Ishikawa (cell line): Measurements from ENCODE around the gene FOXF2.

Experiments
- CEBPB ChIP-seq: IDR thresholded peaks from 2 replicates; pipeline ENCODE4 v1.6.1; 2012
- CREB1 ChIP-seq: IDR thresholded peaks from 2 replicates; pipeline ENCODE4 v1.6.1; 2012; ENCODE audit warnings: low read depth
- EGR1 ChIP-seq: IDR thresholded peaks from 2 replicates; pipeline ENCODE4 v1.6.1; 2012
- EP300 ChIP-seq: IDR thresholded peaks from 2 replicates; pipeline ENCODE4 v1.6.1; 2012; ENCODE audit warnings: borderline replicate concordance
- FOXM1 ChIP-seq: IDR thresholded peaks from 2 replicates; pipeline ENCODE4 v1.6.1; 2012; ENCODE audit warnings: low read depth, borderline replicate concordance
- MAX ChIP-seq: IDR thresholded peaks from 2 replicates; pipeline ENCODE4 v1.6.1; 2012
- NFIC ChIP-seq: IDR thresholded peaks from 2 replicates; pipeline ENCODE4 v1.6.1; 2012
- RAD21 ChIP-seq: IDR thresholded peaks from 2 replicates; pipeline ENCODE4 v1.6.1; 2012; ENCODE audit warnings: low read depth
- REST ChIP-seq: IDR thresholded peaks from 2 replicates; pipeline ENCODE4 v1.6.1; 2012; ENCODE audit warnings: low read depth, mild to moderate bottlenecking
- TAF1 ChIP-seq: IDR thresholded peaks from 2 replicates; pipeline ENCODE4 v1.6.1; 2012; ENCODE audit warnings: low read depth, mild to moderate bottlenecking
- TCF12 ChIP-seq: IDR thresholded peaks from 2 replicates; pipeline ENCODE4 v1.6.1; 2012; ENCODE audit warnings: low read depth
- TEAD4 ChIP-seq: IDR thresholded peaks from 2 replicates; pipeline ENCODE4 v1.6.1; 2012
- USF1 ChIP-seq: IDR thresholded peaks from 2 replicates; pipeline ENCODE4 v1.6.1; 2012
- YY1 ChIP-seq: IDR thresholded peaks from 2 replicates; pipeline ENCODE4 v1.6.1; 2012; ENCODE audit warnings: low read depth
- ZBTB7A ChIP-seq: IDR thresholded peaks from 2 replicates; pipeline ENCODE4 v1.6.1; 2012; ENCODE audit warnings: low read depth

Gene FOXF2

DNA sequence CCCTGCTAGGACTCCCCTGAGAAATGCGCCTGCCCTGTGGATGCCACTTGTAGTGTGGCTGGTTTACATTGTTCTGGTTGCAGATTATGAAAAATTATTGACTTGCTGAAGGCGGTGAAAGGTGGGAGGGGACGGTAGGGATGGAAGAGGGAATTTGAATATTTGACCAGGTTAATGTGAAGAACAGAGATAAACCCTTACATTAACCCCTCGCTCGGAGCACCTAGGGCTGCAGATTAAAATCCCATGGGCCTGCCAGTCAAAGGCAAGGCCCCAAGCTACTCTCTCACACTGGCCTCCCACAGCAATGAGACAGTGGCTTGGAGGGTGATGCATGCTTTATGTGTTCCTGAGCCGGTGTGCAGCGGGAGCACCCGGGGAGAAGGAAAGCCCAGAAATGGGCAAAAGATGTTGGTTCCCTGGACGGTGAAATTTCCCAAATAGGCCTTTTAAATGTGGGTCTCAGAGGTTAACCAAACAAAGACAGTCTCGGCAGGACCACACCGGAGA is 2.5 kb downstream of the FOXF2 start:
- no peak for TF ChIP-seq REST
- no peak for TF ChIP-seq TEAD4
- TF ChIP-seq RAD21 = no peak
- no peak for TF ChIP-seq TAF1
- TF ChIP-seq FOXM1 = no peak
- TF ChIP-seq TCF12 = no peak
- no peak for TF ChIP-seq EP300
- TF ChIP-seq EGR1 = no peak
- TF ChIP-seq ZBTB7A = no peak
- no peak for TF ChIP-seq CREB1
- no peak for TF ChIP-seq USF1
- TF ChIP-seq NFIC = no peak
- TF ChIP-seq MAX = no peak
- no peak for TF ChIP-seq CEBPB
- no peak for TF ChIP-seq YY1

GRCh38 chr6:1392813-1393640 is 3.7 kb downstream of the FOXF2 start:
- TF ChIP-seq NFIC (no peak), YY1 (no peak), ZBTB7A (no peak), TCF12 (no peak), FOXM1 (no peak), RAD21 (no peak), REST (no peak)

- TF ChIP-seq TAF1 = no peak
- TF ChIP-seq ZBTB7A = no peak
- no peak for TF ChIP-seq REST
- TF ChIP-seq USF1 = no peak
- no peak for TF ChIP-seq NFIC
- no peak for TF ChIP-seq EGR1
- TF ChIP-seq FOXM1 = no peak
- no peak for TF ChIP-seq MAX
These were observed 4.4 kb downstream of the FOXF2 start for GRCh38 chr6:1393641-1394283.
